Renal cortical epithelial cell (primary cell): ENCODE results near the gene NRXN3. TPM values are rescaled to one million over a fixed set of nuclear protein-coding genes. Genes with fewer than 3 reads are reported as not detected.

Experiments used
- DNase-seq: peaks from one replicate; pipeline ENCODE4 v3.0.0-alpha.2; 2011; ENCODE audit warnings: low read depth
- total RNA-seq: library from RNA; depleted of rRNA; stranded (reverse); fragments of >200 nt; gene quantifications from 2 replicates; pipeline ENCODE4 v1.2.3, GENCODE V29; 2014

Gene NRXN3
- total RNA-seq, 1 donor from 2014 or later, result 2.9 TPM

DNA sequence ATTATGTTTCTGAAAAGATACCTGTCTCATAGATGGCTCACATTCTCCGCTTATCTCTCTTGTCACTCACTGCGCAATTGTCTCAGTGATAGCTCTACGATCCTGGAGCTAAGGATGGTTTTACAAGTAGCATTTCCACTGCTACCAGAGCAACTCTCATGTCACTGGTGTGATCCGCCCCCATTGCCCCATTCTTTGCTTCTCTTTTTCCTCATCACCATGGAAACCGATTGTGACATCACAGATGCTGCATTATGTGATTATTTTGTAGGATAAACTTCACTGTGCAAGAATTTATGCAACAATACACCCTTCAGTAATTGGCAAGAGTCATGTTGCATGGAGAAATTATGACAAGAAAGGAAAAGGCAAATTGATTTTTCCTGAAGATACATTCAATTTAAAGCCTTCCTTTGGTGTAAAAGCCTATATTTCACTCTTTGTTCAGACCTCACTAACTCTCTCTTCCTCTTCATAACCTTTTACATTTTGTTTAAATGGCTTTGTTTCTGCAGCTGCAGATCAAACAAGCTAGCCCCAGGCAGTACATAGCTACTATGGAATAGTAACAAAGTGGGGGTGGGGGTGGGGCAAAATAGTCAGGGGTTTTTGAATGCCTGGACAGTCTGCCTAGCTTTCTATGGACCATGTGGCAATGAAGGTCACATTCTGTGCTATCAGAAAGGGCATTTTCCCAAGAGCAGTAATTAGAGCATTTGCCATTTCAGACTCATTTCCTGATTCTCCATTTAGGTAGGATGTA, 539.8 kb downstream of the NRXN3 start:
- DNase-seq, result no peak

DNA sequence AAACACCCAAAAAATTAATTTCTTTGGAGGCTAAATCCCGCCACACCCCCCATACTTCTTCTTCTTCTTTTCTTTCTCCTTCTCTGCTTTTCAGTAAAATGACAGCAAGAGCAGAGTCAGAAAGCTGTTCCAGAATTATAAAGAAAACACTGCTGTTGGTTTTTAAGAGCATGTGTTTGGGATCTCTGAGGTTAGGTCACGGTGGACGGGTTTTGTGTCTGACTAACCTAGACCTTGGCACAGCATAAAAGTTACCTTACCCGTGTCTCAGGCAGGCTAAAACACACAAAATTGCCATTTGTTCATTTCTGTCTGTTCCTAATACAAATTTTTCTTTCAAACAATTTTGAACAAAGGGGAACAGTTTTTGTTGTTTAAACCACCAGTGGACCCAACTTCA, 540.8 kb downstream of the NRXN3 start:
- peak; percentile 65 for DNase-seq

DNA sequence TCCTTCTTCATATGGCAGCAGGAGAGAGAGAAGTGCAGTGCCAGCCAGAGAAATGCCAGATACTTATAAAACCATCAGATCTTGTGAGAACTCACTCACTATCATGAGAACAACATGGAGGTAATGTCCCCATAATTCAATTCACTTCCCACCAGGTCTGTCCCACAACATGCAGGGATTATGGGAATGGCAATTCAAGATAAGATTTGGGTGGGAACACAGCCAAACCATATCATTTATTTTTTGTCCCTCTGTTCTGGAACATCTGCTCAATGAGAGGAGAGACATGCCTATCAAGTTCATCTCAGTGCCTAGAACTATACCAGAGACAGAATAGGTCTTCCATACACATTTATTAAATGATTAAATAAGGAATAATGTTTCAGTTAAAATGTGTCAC, 543.5 kb downstream of the NRXN3 start:
- no peak for DNase-seq

DNA sequence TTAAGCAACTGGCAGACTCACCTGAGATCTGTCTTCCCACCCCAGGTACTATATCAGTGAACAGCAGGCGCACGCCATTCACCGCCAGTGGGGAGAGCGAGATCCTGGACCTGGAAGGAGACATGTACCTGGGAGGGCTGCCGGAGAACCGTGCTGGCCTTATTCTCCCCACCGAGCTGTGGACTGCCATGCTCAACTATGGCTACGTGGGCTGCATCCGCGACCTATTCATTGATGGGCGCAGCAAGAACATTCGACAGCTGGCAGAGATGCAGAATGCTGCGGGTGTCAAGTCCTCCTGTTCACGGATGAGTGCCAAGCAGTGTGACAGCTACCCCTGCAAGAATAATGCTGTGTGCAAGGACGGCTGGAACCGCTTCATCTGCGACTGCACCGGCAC, 544.5 kb downstream of the NRXN3 start:
- no peak for DNase-seq

DNA sequence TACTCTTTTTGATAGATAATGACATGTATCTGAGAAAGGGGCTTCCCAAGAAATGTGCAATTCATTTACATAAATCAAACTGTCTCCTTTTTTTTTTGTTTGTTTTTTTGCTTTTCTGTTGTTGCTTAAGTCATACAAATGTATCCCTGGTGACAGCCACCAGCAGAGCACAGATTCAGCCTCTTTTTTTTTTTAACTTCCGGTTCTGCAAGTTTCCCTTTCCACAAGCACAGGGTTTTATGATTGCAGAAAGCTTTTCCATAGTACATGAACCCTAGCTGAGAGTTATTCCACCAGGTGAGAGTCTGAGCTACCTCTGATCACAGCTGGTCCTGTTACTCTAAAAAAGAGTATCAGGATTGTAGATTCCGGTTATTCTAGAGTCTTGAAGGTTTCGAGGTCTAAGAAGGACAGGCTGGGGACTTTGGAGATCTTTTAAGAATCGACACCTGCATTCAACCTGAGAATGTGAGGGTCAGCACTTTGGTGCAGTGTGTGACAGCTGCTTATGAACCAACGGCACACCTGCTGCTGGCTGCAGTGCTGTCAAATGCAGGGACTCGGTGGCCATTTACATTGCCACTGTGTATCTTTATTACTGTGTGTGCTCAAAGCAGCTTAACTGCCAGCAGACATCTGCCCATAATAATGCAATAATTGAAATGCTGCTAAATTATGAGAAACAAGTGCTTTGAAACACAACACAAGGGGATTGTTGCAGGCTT, 551.7 kb downstream of the NRXN3 start:
- DNase-seq, result no peak

DNA sequence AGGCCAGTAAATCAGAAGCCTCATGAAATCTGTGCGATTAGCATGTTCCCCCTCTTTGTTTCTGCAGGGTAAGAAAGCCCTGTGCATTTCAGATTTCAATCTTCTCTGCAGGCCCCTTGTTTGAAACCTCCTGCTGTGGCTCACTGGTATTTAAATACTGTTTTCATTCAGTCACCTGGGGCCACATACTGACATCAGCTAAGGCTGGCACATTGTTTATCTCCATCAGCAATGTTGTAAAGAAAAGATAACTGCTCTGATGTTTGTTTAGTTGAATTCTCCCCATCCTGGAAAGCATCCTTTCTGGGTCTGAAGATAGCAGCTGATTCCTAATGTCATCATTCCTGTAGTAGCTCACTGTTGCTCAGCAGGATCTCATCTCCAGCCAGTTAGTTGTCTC, 554.9 kb downstream of the NRXN3 start:
- no peak for DNase-seq

DNA sequence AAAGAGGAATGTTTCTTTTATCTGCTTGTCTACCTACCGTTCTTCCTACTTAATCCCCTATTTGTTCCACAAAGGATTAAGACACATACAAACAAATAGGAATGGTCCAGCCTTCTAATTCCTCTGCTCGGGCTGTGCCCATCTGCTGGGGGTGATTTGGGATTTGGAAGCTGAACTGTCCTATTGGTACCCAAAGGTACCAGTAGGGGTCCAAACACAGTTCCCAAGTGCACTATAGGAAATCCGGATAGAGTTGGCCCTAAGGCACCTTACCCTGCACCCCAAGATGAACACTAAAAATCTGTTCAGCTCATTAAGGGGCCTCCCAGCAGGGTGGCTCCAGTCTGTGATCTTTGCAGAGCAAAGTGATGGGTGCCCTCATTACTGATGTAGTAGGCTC, 566.9 kb downstream of the NRXN3 start:
- DNase-seq, result no peak

DNA sequence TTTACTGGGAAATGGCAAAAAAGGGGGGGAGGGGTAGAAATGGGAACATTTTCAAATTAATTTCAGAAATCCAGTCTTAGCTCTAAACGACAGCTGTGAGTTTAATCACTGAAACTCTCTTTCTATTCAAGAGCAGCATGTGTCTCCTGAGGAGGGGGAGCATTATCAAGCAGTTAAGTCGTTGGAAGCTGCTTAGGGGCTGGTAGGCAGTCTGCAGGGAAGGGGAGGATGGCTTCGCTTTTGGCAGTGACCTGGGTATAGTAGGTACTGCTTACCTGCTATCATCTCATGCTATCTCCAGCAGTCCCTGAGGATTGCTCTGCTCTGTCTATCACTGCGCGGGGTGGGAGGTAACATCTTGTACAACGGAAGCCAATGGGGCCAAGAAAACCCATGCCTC, 567.4 kb downstream of the NRXN3 start:
- DNase-seq, result no peak

DNA sequence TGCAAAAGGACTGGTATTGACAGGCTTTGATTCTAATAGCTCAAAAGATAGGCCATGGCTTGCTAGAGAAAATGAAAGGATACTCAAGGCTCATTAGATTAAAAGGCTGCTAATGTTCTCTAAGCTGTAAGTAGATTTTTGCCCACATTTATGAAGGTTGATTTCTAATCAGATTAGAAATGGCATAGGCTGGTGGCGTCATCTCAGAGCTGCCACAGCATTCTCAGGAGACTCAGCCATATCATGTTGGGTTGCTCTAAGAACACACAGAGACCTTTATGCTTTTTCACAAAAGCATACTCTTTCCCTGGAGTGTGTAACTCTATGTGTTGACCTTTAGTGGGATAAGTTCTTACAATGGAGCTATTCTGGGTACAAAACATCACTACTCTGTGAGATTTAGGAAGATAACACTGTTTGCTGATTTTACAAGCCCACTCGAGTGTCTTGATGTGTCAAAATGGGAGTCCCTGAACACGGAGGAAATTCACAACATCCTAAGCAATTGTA, 576.0 kb downstream of the NRXN3 start:
- no peak for DNase-seq

DNA sequence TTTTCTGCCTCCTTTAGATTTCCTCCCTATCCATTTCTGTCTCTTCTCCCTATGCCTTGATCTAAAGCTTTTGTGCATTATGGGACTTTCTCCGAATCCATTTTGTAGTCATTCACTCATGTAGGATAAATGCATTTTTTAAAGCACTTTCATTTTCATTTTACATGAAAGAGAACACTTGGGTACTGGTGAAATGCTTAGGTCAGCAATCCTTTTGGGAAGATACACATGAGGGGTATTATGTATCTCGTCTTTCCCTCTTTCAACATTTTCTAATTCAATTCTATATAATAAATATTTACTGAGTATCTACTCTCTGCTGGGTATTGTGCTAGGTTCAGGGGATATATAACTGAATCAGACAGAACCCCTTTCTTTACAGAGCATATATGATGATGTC, 577.6 kb downstream of the NRXN3 start:
- no peak for DNase-seq

DNA sequence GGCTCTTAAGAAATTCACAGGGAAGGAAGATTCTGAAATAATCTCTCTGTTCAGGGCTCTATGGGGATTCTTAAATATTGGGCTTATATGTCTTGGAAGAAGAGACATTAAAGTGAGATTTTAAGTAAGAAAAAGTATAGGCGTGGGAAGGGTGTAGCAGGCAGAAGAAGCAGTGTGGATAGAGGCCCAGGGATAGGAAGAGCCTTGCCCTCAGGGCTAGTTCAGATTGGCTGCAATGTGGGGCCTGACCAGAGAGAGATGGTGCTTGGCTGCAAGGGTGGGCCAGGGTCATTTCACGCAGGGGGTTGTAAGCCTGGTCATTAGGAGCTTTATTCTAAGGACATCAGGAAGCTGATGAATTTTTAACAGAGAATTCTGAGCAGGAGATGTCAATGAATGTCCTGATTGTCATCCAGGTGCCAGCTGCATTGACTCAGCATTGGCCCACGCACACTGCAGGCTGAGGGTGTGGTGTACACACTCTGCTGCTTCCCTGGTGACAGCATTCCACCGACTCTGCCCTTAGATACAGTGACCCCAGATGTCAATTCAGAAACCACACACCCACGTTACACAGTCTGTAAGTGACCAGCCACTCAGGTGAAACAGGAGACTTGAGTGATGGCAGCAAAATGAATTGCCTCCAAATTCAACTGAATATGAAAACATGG, 582.5 kb downstream of the NRXN3 start:
- DNase-seq, result peak; percentile 81

DNA sequence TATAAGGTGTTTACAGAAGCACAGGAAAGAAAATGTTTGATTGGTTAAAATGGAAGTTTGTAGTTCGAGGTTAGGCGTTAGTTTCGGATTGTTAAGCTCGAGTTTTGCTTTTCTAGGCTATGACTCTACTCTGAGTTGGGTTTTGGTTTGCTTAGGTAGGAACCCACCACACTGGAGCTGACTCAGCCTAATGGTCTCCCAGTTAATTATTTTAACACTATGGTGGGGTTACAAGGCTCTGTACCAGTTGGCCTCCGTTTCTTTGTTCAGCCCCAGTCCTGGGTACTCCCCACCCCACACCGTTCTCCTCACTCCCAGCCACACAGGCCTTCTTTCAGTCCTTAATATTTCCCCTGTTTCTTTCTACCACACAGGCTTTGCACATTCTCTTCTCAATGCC, 583.9 kb downstream of the NRXN3 start:
- no peak for DNase-seq

DNA sequence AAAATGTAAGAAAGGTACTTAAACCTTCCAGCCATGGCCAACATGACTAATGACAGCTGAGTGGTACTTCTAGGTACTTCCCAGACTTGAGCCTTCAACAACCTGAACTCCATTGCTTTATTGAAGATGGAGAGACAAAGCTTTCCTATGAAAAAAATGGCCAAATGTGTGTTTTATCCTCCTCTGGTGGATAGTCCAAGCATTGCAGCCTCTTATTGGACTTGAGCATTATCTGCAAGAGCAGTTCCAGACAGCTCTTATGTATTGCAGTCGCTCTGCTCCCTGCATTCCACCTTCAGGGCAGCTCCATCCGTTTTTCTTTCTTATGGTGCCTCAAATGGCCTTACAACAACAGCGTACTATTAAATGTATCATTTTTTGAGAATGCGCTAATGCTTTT, 588.2 kb downstream of the NRXN3 start:
- peak; percentile 66 for DNase-seq

DNA sequence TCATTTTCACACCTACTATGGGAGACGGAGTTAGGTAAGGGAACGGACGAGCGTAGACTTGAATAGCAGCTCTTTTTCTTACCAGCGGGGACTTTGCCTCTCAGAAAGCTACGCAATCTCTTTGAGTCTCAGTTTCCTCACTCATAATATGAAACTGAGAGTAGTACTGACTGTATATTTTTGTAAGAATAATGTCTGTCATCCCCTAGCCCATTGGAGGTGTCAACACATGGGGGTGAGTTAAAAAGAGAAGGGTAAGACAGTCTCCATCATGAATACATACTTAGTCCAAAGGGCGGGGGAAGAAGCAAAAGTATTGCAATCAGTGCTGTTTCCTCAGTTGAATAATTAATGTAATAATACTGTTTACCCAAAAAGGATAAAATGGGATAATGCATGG, 592.2 kb downstream of the NRXN3 start:
- DNase-seq, result no peak

DNA sequence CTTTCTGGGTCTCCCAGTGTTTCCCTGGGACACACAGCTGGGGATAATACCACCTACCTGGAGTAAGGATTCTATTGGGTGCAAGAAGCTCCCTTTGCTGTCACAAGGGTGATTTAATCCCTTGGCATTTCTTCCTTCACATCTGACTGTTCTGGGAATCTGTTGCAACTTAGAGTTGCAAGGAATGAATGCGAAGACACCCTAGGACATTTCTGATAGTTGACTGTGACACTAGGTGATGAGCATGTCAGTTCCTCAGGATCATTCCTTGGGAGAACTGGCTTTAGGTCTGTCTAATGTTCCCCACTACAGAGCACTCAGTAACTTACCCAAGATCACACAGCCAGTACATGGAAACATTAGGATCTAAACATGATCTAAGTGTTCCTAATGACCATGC, 593.6 kb downstream of the NRXN3 start:
- no peak for DNase-seq

DNA sequence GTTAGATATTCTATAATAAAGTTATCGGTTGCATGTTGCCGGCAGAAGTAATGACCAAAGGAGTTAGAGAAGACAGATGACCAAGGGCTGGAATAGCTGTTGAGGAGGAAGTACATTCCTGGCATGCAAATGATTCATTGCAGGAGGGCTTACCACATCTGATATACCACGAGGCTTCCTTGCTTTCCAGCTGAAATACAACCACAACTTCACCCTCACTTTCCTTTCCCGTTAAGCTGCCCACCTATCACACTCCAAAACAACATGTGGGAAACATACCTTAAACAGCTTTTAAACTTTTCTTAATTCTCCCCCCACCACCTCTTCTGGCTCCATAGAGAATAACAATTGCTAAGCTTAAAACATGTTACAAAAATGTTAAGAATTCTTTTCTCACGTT, 594.1 kb downstream of the NRXN3 start:
- DNase-seq, result peak; percentile 91

DNA sequence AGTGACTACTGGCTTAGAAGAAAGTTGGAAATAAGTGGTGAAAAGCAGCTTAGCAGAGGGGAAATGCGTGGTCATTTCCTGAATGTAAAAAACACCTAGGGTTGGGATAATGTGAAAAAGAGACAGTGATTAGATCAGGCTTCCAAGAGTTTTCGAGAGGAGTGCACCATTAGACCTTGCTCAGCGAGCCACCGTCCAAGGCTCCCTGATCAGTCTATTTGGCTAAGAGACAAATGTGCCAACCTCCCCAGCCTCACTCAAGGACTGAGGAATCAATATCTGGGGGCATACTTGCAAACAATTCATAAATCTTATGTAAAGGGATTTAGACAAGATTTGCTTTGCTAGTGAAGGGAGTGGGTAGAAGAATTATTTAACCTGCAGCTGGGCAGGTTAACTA, 594.5 kb downstream of the NRXN3 start:
- no peak for DNase-seq

DNA sequence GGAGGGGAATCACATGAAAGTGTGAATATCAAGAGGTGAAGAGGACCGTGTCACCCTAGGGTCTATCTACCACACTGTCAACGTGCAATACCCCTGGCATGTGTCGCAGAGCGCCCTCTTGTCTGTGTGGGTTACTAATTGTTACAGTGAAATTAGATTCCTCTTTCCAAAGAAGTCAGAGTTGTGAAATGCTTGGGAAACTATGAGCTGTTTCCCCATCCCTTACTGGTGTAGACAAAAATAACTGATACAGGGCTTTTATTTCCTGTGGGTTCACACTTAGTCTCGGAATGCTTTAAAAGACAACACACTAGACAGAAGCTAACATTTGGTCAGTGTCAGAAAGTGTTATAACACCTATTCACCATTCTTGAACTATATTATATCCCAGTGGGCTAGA, 597.3 kb downstream of the NRXN3 start:
- peak; percentile 61 for DNase-seq

DNA sequence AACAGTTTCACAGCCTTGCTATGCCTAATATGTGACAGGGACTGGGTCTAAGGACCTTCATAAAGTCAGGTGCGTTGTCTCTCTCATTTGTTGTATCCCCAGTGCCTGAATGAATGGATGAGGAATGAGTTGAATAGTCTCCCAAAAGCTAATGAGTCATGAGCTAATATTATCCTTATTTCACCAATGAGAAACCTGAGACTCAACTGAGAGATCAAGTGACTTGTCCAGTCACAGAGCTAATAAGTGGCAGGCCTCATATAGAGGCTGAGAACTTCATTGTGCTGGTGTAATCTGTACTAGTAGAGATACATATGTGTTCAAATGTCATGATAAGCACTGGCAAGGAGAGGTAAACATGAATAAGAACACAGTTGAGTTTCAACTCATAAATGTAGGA, 612.4 kb downstream of the NRXN3 start:
- DNase-seq, result no peak

DNA sequence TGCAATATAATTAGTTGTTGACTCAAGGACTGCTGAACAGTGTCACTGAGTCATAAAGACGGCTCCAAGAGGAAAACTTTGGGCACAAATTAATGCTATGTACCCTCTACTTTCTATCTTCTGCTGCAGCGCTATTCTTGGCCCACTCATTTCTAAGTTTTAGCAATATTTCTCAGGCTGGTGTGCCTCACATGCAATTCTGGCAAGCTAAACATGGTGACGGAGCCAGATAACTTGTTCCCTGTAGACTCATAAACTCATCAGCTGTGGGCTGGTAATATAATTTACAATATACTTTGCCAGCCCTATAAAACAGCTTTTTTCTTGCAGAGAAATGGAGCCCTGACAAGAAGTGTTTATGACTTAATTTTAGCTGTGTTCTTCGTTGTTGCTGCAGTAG, 615.1 kb downstream of the NRXN3 start:
- no peak for DNase-seq

DNA sequence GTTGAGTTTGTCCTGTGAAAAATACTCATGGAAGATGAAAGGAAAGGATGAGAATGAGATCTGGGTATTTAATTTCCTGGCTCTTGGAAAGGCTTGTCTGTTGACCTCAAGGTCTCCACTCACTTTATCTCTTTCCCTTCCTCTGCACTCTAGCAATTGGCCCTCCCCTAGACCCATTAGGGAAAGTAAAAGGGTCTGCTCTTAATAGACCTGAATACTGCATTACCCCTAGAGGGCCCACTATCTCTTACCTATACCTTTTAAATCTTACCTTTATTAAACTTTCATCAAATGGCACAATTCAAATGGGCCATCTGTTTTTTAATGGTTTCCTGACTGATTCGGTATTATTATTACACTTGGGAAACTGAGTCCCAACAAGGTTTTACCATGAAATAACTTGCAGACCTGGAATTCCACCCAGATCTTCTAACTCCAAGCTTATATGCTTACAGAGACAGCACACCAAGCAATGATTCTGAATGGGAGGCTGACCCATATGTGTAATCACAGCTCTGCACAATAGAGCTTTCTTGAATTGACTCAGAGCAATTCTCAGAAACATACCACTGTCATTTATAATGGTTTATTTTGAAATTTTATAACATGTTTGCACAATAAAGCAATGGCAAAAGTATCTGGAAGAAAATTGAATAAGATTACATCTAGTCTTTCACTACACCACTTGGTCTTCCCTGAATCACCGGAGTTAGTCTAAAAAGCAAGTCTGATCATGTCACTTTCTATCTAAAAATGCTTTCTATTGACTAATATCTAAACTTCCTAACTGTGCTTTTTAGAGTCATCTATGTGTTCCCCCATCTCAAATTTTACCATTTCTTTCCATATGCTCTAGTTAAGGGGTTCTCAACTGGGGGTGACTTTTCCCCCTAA, 618.5 kb downstream of the NRXN3 start:
- DNase-seq, result no peak

DNA sequence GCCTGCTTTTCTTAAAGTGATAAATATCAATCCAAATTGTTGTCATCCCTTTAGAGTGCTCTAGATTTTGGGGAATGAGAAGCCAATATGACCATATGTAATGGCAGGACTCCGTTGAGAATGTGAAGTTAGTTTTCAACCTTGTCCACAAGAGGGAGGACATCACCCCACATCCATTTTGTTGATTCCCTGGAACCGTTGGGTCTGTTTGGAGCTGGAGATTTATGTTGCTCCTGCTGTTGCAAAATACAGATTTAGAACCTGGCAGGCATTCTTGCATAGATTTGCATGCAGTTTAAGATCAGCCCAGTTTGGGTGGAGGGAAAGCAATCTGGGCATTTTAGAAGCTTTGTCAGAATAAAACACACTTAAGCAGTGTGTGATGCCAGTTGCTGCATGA, 620.1 kb downstream of the NRXN3 start:
- DNase-seq, result no peak
